Epithelial cell of proximal tubule (primary cell): ENCODE data around the gene SERPINE1. TPM values are rescaled to one million over a fixed set of nuclear protein-coding genes. Genes with fewer than 3 reads are reported as not detected.
"Not testable (repeated sequence)": the region's sequence is repeated elsewhere in the genome, so short reads cannot be mapped to it uniquely, and the experiment has no call there.

Source experiments
- DNase-seq: peaks from one replicate; pipeline ENCODE4 v3.0.0-alpha.2; 2011; ENCODE audit warnings: low read depth
- H3K4me3 ChIP-seq: 2 replicates; pipeline ENCODE4 v1.5.1; 2011; ENCODE audit warnings: low read depth, mild to moderate bottlenecking, low read length
- CTCF ChIP-seq: conservative IDR thresholded peaks from 2 replicates; pipeline ENCODE4 v1.5.1; 2012; ENCODE audit warnings: low read depth, mild to moderate bottlenecking, low read length
- total RNA-seq: library from RNA; depleted of rRNA; stranded (reverse); fragments of >200 nt; gene quantifications from 2 replicates; pipeline ENCODE4 v1.2.3, GENCODE V29; 2015

Gene SERPINE1
- total RNA-seq, 1 donor from 2014 or later: 249 TPM

- H3K4me3 ChIP-seq: no peak overlapping the region
- no peak for DNase-seq
- no peak for TF ChIP-seq CTCF
Measured at GRCh38 chr7:101104193-101104713, 22.7 kb upstream of the SERPINE1 start.

DNA sequence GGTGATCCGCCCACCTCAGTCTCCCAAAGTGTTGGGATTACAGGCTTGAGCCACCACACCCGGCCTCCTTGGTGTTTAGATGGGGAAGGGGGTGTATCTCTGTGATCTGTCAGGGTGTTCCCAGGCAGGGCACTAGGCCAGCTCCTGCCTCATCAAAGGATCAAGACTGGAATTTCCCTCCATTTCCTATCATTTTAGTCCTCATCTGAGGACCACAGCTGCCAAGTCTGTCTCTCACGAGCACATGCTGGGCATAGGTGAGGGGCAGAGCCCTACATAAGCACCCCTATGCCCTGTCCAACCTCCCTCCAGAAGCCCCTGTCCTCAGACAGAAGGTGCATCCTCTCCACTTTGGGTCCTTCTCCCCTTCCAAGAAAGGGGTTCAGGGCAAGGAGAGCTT, 22.1 kb upstream of the SERPINE1 start:
- H3K4me3 ChIP-seq: no peak overlapping the region
- no peak for TF ChIP-seq CTCF
- DNase-seq: no peak

DNA sequence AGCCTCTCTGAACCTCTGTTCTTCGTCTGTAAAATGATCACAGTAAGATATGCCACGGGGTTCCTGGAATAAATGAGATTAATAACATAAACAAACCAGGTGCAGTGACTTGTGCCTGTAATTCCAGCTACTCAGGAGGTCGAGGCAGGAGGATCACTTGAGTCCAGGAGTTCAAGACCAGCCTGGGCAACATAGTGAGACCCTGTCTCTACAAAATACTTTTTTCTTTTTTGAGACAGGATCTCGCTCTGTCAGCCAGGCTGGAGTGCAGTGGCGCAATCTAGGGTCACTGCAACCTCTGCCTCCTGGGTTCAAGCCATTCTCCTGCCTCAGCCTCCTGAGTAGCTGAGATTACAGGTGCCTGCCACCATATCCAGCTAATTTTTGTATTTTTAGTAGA, 21.7 kb upstream of the SERPINE1 start:
- DNase-seq, H3K4me3 ChIP-seq: not testable (repeated sequence)

GRCh38 chr7:101106386-101106785, 20.5 kb upstream of the SERPINE1 start:
- DNase-seq: no peak
- TF ChIP-seq CTCF: no peak
- H3K4me3 ChIP-seq: no peak overlapping the region

- TF ChIP-seq CTCF: no peak
- DNase-seq: peak; percentile 83
- no peak overlapping the region for H3K4me3 ChIP-seq
Measured at GRCh38 chr7:101108330-101108857, 18.5 kb upstream of the SERPINE1 start.

GRCh38 chr7:101108961-101109360, 17.9 kb upstream of the SERPINE1 start:
- no peak overlapping the region for H3K4me3 ChIP-seq
- TF ChIP-seq CTCF: no peak
- DNase-seq: no peak

DNA sequence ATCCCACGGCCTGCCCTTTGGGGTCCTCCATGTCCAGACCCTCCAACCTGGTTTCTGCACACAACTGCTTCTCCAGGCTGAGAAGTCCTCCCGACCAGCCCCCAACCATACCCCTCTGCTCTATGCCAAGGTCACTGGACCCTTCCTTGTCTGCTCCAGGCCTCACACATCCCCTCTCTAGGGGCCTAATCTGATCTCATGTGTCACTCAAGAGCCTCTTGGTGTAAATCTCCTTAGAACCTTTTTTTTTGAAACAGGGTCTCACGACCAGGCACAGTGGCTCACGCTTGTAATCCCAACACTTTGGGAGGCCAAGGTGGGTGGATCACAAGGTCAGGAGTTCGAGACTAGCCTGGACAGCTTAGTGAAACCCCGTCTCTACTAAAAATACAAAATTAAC, 17.5 kb upstream of the SERPINE1 start:
- no peak for DNase-seq

More for the DNA sequence above, 17.5 kb upstream of the SERPINE1 start:
- TF ChIP-seq CTCF: no peak
- H3K4me3 ChIP-seq: no peak overlapping the region
